BLaER1 treated with 17β-estradiol and CSF1 and Interleukin-3, amounts not matched to agents 10 nM and 100 nM (cell line): ENCODE measurements around the gene UBE2E3.

Source experiments
- H3K27ac ChIP-seq, 11 experiments: shearing (Covaris generic); formaldehyde crosslinking; 2 replicates each; pipeline ENCODE4 v1.8.1; 2022
- H3K27me3 ChIP-seq, 11 experiments: shearing (Covaris generic); formaldehyde crosslinking; 2 replicates each; pipeline ENCODE4 v1.8.1; 2022
- H3K36me3 ChIP-seq, 11 experiments: shearing (Covaris generic); formaldehyde crosslinking; 2 replicates each; pipeline ENCODE4 v1.8.1; 2022
- H3K4me1 ChIP-seq, 10 experiments: shearing (Covaris generic); formaldehyde crosslinking; 2 replicates each; pipeline ENCODE4 v1.8.1; 2022
- H3K4me2 ChIP-seq, 11 experiments: shearing (Covaris generic); formaldehyde crosslinking; 2 replicates each; pipeline ENCODE4 v1.8.1; 2022
- H3K4me3 ChIP-seq, 10 experiments: shearing (Covaris generic); formaldehyde crosslinking; 2 replicates each; pipeline ENCODE4 v1.8.1; 2022
- H3K9ac ChIP-seq, 11 experiments: shearing (Covaris generic); formaldehyde crosslinking; 2 replicates each; pipeline ENCODE4 v1.8.1; 2022
- H3K9me3 ChIP-seq, 11 experiments: shearing (Covaris generic); formaldehyde crosslinking; replicated peaks in 1 of 11; 2 replicates each; pipeline ENCODE4 v1.8.1; 2022
- H4K20me1 ChIP-seq, 11 experiments: shearing (Covaris generic); formaldehyde crosslinking; 2 replicates each; pipeline ENCODE4 v1.8.1; 2022
- Cebpa-rat ChIP-seq, 11 experiments: shearing (Covaris generic); IDR thresholded peaks; 2 replicates each; pipeline ENCODE4 v1.8.1; 2022

UBE2E3 gene

DNA sequence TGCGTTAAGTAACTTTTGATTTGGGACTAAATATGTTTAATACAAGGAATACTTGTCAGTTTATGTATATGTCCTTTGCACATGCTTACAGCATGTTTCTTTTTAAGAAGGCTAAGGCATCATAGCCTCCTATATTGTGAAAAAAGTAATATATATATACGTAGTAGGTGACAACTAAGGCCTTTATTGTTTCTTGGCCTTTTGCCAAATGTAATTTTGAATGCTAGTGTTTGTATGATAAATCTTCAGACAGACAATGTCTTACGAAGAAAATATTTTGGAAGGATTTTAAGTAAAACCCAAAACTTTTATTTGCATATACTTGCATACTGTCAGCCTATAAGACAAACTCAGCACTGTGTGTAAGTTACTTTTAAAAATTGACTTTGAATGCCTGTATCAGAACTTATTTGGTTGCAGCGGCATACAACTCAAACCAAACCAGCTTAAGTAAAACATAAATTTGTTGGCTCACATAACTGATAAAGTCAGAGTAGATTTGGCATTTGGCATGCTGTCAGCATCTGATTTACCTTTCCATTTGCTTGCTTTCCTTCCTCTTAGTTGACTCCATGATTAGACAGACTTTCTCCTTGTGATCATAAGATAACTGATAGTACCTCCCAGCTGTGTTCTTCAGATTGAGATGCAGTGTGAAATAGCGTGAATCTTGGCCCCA lies 24.4 kb downstream of the UBE2E3 start:
- H3K4me1 ChIP-seq = no peaks in the 10 kb centered on the region
- H3K9me3 ChIP-seq = no peaks in the 10 kb centered on the region
- H3K4me3 ChIP-seq = no peak overlapping the region
- H3K4me2 ChIP-seq = no peak overlapping the region
- H3K27me3 ChIP-seq = no peaks in the 10 kb centered on the region
- TF ChIP-seq Cebpa-rat (IDR thresholded peaks at IDR 0.05) = no peak
- no peak overlapping the region for H3K27ac ChIP-seq
- H3K9ac ChIP-seq = no peak overlapping the region
- peaks cover 4 to 31% (median 14%) of the 10 kb centered on the region in 11 experiments; a peak in 12 of 22 replicates for H3K36me3 ChIP-seq
- H4K20me1 ChIP-seq = peaks cover 5 to 38% (median 18%) of the 10 kb centered on the region in 11 experiments; a peak in 17 of 22 replicates

DNA sequence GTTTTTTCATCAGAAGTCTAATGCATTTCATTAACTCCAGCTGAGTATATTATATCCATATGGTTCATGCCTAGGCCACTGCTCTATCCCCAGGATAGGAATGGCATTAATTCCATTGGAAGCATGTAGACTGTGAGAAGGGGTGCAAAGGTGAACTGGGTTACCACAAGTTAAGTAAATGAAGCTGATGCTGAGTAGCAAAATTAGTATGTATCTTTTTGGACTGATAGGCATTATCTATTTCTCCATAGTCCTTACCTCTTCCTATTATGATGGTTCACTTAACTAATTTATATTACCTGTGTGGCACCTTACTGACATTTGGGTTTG lies 24.9 kb downstream of the UBE2E3 start:
- Histone ChIP-seq H3K4me3 (no peak overlapping the region), H3K4me1 (no peaks in the 10 kb centered on the region), H4K20me1 (peaks cover 5 to 41% (median 21%) of the 10 kb centered on the region in 11 experiments; a peak in 18 of 22 replicates), H3K9ac (no peak overlapping the region), H3K4me2 (no peak overlapping the region), H3K27me3 (no peaks in the 10 kb centered on the region), H3K36me3 (peaks cover 3 to 28% (median 14%) of the 10 kb centered on the region in 11 experiments; a peak in 12 of 22 replicates), H3K27ac (no peak overlapping the region), H3K9me3 (no peaks in the 10 kb centered on the region)
- no peak for TF ChIP-seq Cebpa-rat (IDR thresholded peaks at IDR 0.05)

DNA sequence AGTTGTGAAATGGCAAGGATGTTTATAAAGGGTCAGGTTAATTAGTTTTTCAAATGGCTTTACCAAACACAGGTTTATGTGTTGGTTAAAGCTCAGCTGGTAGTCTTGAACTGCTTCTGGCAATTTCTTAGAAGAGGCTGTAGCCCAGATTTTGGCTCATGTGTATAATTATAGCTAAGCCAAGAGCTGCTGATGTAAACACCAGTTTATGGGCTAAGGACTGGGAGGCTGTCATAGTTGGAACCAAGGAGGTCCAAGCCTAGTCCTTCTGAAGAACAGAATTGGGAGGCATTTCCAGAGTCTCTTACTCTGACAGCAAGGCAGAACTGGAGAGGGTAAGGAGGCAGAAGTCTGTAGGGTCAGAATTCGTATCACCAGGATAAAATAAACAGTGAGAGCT lies 25.4 kb downstream of the UBE2E3 start:
- no peak overlapping the region for H3K4me2 ChIP-seq
- no peaks in the 10 kb centered on the region for H3K27me3 ChIP-seq
- H3K36me3 ChIP-seq = peaks cover 3 to 27% (median 13%) of the 10 kb centered on the region in 11 experiments; a peak in 12 of 22 replicates
- H4K20me1 ChIP-seq = peaks cover 5 to 43% (median 26%) of the 10 kb centered on the region in 11 experiments; a peak in 18 of 22 replicates
- H3K9me3 ChIP-seq = no peaks in the 10 kb centered on the region
- no peak for TF ChIP-seq Cebpa-rat (IDR thresholded peaks at IDR 0.05)
- no peak overlapping the region for H3K27ac ChIP-seq
- no peak overlapping the region for H3K4me3 ChIP-seq
- no peak overlapping the region for H3K9ac ChIP-seq
- no peaks in the 10 kb centered on the region for H3K4me1 ChIP-seq

DNA sequence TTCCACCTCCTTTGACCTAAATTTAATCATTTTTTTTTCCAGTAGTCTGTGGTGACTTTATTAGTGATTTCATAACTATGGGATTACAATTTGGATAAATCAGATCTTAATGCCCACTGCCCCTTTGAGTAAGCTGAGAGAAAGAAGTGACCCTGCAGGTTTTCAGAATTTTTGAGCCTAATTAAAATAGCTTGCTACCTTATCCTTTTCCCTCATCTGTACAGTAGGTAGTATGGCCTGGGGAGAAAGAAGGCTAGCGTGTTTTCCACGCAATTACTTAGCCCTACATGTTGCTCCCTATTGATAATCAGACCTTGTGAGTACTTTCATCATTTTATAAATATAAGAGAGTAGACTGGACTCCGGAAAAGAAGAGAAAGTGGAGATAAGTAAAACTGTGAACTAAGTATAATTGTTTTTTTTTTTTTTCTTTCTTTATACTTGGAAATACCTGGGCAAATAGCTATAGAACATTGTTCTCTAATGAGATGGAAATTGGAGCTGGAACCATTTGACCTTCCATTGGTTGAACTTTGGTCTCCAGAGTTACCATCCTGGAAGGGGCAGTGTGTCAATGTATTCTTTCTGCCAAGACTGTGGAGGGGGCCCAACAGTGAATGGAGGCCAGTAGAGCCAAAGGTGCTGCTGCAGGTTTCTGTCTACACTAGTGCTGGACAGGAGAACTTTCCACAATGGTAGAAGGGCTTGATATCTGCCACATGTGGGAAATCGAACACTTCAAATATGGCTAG lies 26.9 kb downstream of the UBE2E3 start:
- H3K36me3 ChIP-seq = peaks cover 0 to 26% (median 9%) of the 10 kb centered on the region in 11 experiments; a peak in 12 of 22 replicates
- peaks cover 11 to 54% (median 26%) of the 10 kb centered on the region in 11 experiments; a peak in 18 of 22 replicates for H4K20me1 ChIP-seq
- H3K4me1 ChIP-seq = no peaks in the 10 kb centered on the region
- H3K4me3 ChIP-seq = no peak overlapping the region
- TF ChIP-seq Cebpa-rat (IDR thresholded peaks at IDR 0.05) = no peak
- H3K4me2 ChIP-seq = no peak overlapping the region
- no peak overlapping the region for H3K9ac ChIP-seq
- no peak overlapping the region for H3K27ac ChIP-seq
- no peaks in the 10 kb centered on the region for H3K9me3 ChIP-seq
- H3K27me3 ChIP-seq = no peaks in the 10 kb centered on the region

DNA sequence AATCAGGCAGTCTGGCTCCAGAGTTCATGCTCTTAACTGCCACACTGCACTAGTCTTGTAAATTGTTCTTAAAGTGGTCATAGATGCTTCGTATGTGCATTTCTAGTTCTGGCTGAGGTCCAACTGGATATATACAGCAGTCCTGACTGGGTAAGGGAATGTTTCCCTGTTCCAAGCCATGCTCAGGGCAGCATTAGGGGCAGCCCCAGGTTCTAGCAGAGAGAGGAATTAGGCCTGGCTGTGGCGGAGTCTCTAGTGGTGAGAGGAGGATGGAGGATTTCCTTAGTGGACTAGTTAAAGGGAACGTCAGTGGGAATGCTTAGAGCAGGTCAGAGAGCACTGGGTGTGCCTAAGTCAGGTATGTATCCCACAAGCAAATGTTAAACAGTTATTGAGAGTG lies 28.0 kb downstream of the UBE2E3 start:
- H3K9me3 ChIP-seq = no peaks in the 10 kb centered on the region
- peaks cover 4 to 25% (median 11%) of the 10 kb centered on the region in 11 experiments; a peak in 14 of 22 replicates for H3K36me3 ChIP-seq
- H3K4me2 ChIP-seq = no peak overlapping the region
- no peaks in the 10 kb centered on the region for H3K4me1 ChIP-seq
- H3K9ac ChIP-seq = no peak overlapping the region
- no peak overlapping the region for H3K4me3 ChIP-seq
- no peak overlapping the region for H3K27ac ChIP-seq
- no peak for TF ChIP-seq Cebpa-rat (IDR thresholded peaks at IDR 0.05)
- no peaks in the 10 kb centered on the region for H3K27me3 ChIP-seq
- H4K20me1 ChIP-seq = peaks cover 11 to 62% (median 29%) of the 10 kb centered on the region in 11 experiments; a peak in 18 of 22 replicates

DNA sequence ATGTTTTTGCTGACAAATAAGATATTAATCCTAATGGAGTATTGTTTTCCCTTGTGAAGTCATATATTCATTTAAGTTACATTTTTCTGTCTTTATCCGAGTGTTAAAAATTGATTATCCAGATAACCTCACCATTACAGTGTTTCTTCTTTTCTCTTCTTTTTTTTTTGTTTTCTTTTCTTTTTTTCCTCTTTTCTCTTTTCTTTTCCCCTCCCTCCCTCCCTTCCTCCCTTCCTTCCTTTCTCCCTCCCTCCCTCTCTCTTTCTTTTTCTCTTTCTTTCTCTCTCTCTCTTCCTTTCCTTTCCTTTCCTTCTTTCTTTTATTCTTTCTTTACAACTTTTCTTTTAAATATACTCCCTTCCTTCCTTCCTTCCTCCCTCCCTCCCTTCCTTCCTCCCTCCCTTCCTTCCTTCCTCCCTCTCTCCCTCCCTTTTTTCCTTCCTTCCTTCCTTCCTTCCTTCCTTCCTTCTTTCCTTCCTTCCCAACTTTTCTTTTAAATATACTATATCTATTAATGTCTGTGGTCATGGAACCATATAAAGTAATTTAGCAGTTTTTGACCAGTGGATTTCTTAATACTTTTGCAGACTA lies 40.9 kb downstream of the UBE2E3 start:
- no peak overlapping the region for H3K27ac ChIP-seq
- no peak overlapping the region for H3K4me3 ChIP-seq
- H3K4me1 ChIP-seq = no peaks in the 10 kb centered on the region
- no peak for TF ChIP-seq Cebpa-rat (IDR thresholded peaks at IDR 0.05)
- peaks cover 0 to 31% (median 4%) of the 10 kb centered on the region in 11 experiments; a peak in 8 of 22 replicates for H4K20me1 ChIP-seq
- no peaks in the 10 kb centered on the region for H3K27me3 ChIP-seq
- H3K9ac ChIP-seq = no peak overlapping the region
- no peak overlapping the region for H3K4me2 ChIP-seq
- peaks cover 0 to 49% (median 20%) of the 10 kb centered on the region in 11 experiments; a peak in 16 of 22 replicates for H3K36me3 ChIP-seq
- H3K9me3 ChIP-seq = peaks cover 21 to 53% (median 42%) of the 10 kb centered on the region in 11 experiments

DNA sequence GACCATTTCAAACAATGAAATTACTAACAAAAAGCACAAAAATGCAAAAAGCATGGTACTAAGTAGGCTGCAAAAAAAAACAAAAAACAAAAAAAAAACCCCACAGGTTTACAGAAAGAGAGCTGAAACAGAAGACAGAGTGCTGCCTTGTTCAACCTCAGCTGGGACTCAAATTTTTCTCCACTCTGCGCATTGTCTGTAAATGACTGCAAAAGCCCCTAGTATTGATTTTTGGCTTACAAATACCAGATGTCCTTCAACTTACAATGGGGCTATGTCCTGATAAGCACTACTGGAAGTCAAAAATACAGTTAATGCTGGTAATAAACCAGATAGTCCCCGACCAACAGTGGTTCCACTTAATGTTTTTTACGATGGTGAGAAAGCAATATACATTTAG lies 42.2 kb downstream of the UBE2E3 start:
- TF ChIP-seq Cebpa-rat (IDR thresholded peaks at IDR 0.05) = no peak
- Histone ChIP-seq H3K27ac (no peak overlapping the region), H3K27me3 (no peaks in the 10 kb centered on the region), H3K4me1 (no peaks in the 10 kb centered on the region), H3K9me3 (peaks cover 21 to 48% (median 36%) of the 10 kb centered on the region in 11 experiments), H3K4me2 (no peak overlapping the region), H3K4me3 (no peak overlapping the region), H3K36me3 (peaks cover 0 to 39% (median 19%) of the 10 kb centered on the region in 11 experiments; a peak in 16 of 22 replicates), H3K9ac (no peak overlapping the region), H4K20me1 (peaks cover 0 to 32% (median 0%) of the 10 kb centered on the region in 11 experiments; a peak in 6 of 22 replicates)

DNA sequence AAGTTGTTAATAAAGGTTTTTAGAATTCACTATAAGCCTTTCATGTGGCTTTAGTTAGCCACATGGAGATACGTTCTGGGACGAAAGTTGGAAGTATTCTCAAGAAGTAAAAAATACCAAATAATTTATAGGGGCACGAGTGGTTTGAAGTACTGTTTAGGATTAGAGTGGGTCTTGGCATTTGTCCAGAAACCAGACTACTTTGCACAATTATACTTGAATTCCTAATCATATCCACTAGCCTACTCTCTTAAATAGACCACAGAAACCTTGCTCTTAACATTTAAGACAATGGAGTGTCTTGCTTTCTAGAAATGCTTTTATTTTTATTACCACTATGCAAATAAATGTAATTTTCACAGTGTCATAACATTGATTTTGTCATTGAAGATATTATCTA lies 44.6 kb downstream of the UBE2E3 start:
- Histone ChIP-seq H4K20me1 (peaks cover 0 to 29% (median 0%) of the 10 kb centered on the region in 11 experiments; a peak in 5 of 22 replicates), H3K9me3 (peaks cover 11 to 42% (median 24%) of the 10 kb centered on the region in 11 experiments), H3K27me3 (no peaks in the 10 kb centered on the region), H3K4me2 (no peak overlapping the region), H3K9ac (no peak overlapping the region), H3K36me3 (peaks cover 0 to 27% (median 12%) of the 10 kb centered on the region in 11 experiments; a peak in 16 of 22 replicates), H3K4me3 (no peak overlapping the region), H3K4me1 (no peaks in the 10 kb centered on the region), H3K27ac (no peak overlapping the region)
- no peak for TF ChIP-seq Cebpa-rat (IDR thresholded peaks at IDR 0.05)

DNA sequence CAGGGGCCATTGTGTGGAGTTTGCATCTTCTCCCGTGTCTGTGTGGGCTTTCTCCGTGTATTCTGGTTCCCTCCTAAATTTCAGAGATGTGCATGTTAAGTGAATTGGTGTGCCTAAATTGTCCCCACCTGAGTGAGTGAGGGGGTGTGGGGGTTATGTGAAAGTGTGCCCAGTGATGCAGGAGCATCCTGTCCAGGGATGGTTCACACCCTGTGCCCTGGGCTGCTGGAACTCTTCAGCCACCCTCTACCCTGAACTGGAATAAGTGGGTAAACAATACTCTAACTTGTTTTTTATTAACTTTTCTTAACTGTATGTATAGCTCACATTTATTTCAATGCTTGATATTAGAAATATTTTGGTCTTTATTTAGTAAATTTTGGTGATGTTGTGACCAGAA lies 56.0 kb downstream of the UBE2E3 start:
- Histone ChIP-seq H4K20me1 (peaks cover 0 to 18% (median 5%) of the 10 kb centered on the region in 11 experiments; a peak in 9 of 22 replicates), H3K4me1 (no peaks in the 10 kb centered on the region), H3K27me3 (no peaks in the 10 kb centered on the region), H3K4me3 (no peak overlapping the region), H3K4me2 (no peak overlapping the region), H3K27ac (no peak overlapping the region), H3K36me3 (peaks cover 0 to 34% (median 15%) of the 10 kb centered on the region in 11 experiments; a peak in 16 of 22 replicates), H3K9me3 (peaks cover 0 to 21% (median 17%) of the 10 kb centered on the region in 11 experiments; a peak in 20 of 22 replicates), H3K9ac (no peak overlapping the region)
- no peak for TF ChIP-seq Cebpa-rat (IDR thresholded peaks at IDR 0.05)
